ENCODE results near the gene ARHGAP24. TPM values are rescaled to one million over a fixed set of nuclear protein-coding genes. Genes with fewer than 3 reads are reported as not detected.

ARHGAP24 gene
- total RNA-seq, 2 experiments from 2014 or later, result 0.22 to 0.70 TPM

GRCh38 chr4:85675076-85676049, 200.4 kb downstream of the ARHGAP24 start:
- Mint-ChIP-seq H3K4me3 (no peak overlapping the region), H3K27ac (no peak overlapping the region), H3K9me3 (peaks cover 2% of the 10 kb centered on the region), H3K27me3 (peaks cover 4% of the 10 kb centered on the region), H3K36me3 (ENCODE audit: low read depth) (no peaks in the 10 kb centered on the region), H3K4me1 (ENCODE audit: low read depth) (no peaks in the 10 kb centered on the region)
- TF ChIP-seq, protein P1, sequence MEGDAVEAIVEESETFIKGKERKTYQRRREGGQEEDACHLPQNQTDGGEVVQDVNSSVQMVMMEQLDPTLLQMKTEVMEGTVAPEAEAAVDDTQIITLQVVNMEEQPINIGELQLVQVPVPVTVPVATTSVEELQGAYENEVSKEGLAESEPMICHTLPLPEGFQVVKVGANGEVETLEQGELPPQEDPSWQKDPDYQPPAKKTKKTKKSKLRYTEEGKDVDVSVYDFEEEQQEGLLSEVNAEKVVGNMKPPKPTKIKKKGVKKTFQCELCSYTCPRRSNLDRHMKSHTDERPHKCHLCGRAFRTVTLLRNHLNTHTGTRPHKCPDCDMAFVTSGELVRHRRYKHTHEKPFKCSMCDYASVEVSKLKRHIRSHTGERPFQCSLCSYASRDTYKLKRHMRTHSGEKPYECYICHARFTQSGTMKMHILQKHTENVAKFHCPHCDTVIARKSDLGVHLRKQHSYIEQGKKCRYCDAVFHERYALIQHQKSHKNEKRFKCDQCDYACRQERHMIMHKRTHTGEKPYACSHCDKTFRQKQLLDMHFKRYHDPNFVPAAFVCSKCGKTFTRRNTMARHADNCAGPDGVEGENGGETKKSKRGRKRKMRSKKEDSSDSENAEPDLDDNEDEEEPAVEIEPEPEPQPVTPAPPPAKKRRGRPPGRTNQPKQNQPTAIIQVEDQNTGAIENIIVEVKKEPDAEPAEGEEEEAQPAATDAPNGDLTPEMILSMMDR (IDR thresholded peaks at IDR 0.05), result no peak
- ATAC-seq (no peak), DNase-seq (no peak)
- CTCF ChIA-PET, result no interaction called here
- POLR2A ChIA-PET, result no interaction called here
- intact Hi-C loops (cut with micrococcal nuclease), result no loop called here

GRCh38 chr4:85676050-85676425, 201.1 kb downstream of the ARHGAP24 start:
- ATAC-seq, result no peak
- Mint-ChIP-seq H3K9me3 (peaks cover 2% of the 10 kb centered on the region), H3K36me3 (ENCODE audit: low read depth) (no peaks in the 10 kb centered on the region), H3K27me3 (peaks cover 4% of the 10 kb centered on the region), H3K4me1 (ENCODE audit: low read depth) (no peaks in the 10 kb centered on the region), H3K4me3 (no peak overlapping the region), H3K27ac (no peak overlapping the region)
- ChIA-PET CTCF (no interaction called here), POLR2A (no interaction called here)
- TF ChIP-seq, protein P1 (IDR thresholded peaks at IDR 0.05), result no peak
- no peak for DNase-seq
- intact Hi-C loops (cut with micrococcal nuclease), result no loop called here

GRCh38 chr4:85676850-85677590, 202.1 kb downstream of the ARHGAP24 start:
- no peak overlapping the region for H3K27ac Mint-ChIP-seq

DNA sequence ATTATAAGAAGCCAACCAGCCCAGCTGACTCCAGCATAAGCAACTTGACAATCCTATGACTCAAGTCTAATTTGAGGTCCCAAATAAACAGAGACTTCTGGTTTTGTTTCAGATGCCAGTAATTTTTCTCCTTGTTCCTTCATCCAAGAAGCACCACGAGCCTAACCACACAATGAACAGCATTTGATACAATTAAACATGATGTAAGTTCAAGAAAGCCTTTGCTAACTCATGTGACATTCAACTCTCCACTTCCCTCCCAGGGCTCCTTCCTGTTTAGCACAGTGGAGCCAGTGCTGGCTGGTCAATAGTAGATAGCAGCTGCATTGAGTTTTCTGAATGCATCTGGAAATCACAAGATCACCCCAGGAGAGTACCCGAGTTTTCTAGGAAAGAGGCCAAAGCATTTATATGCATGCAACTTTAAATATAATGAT, 206.3 kb downstream of the ARHGAP24 start:
- H3K9me3 Mint-ChIP-seq, result no peaks in the 10 kb centered on the region
- ChIA-PET CTCF (no interaction called here), POLR2A (no interaction called here)
- ATAC-seq (no peak), DNase-seq (no peak)
- no peak overlapping the region for H3K4me3 Mint-ChIP-seq
- H3K36me3 Mint-ChIP-seq (ENCODE audit: low read depth), result no peaks in the 10 kb centered on the region
- no peaks in the 10 kb centered on the region for H3K4me1 Mint-ChIP-seq (ENCODE audit: low read depth)
- intact Hi-C loops (cut with micrococcal nuclease), result no loop called here
- TF ChIP-seq, protein P1 (IDR thresholded peaks at IDR 0.05), result no peak
- H3K27me3 Mint-ChIP-seq, result no peaks in the 10 kb centered on the region
- no peak overlapping the region for H3K27ac Mint-ChIP-seq

More at GRCh38 chr4:85676850-85677590, 202.1 kb downstream of the ARHGAP24 start:
- no peak for ATAC-seq
- no peak for DNase-seq
- Mint-ChIP-seq H3K4me1 (ENCODE audit: low read depth) (no peaks in the 10 kb centered on the region), H3K27me3 (peaks cover 4% of the 10 kb centered on the region), H3K36me3 (ENCODE audit: low read depth) (no peaks in the 10 kb centered on the region), H3K9me3 (peaks cover 2% of the 10 kb centered on the region), H3K4me3 (no peak overlapping the region)
- intact Hi-C loops (cut with micrococcal nuclease), result no loop called here
- TF ChIP-seq, protein P1 (IDR thresholded peaks at IDR 0.05), result no peak
- ChIA-PET POLR2A (no interaction called here), CTCF (no interaction called here)

DNA sequence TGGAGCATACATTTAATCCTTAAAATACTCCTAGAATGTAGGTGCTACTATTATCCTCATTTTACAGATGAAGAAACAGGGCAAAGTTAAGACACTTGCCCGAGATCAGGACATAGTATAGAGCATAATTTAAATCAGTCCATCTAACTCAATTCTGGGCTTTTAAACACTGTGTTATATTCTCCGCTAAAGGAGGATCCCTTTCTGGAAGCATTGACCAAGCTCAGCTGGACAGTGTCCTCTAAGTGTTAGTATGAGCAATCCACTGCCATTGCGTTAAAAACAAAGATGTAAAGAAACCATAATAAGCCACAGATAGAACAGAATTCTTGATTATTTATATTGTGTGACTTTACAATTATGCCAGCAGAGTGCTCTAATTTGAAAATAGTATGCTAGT, 207.0 kb downstream of the ARHGAP24 start:
- no peak overlapping the region for H3K27ac Mint-ChIP-seq
- DNase-seq (no peak), ATAC-seq (no peak)
- CTCF ChIA-PET, result no interaction called here
- H3K4me3 Mint-ChIP-seq, result no peak overlapping the region
- H3K9me3 Mint-ChIP-seq, result no peaks in the 10 kb centered on the region
- H3K27me3 Mint-ChIP-seq, result no peaks in the 10 kb centered on the region
- TF ChIP-seq, protein P1 (IDR thresholded peaks at IDR 0.05), result no peak
- H3K4me1 Mint-ChIP-seq (ENCODE audit: low read depth), result no peaks in the 10 kb centered on the region
- intact Hi-C loops (cut with micrococcal nuclease), result no loop called here
- POLR2A ChIA-PET, result no interaction called here
- H3K36me3 Mint-ChIP-seq (ENCODE audit: low read depth), result no peaks in the 10 kb centered on the region
